ENCODE data around the gene TXNRD3.

The TXNRD3 gene

DNA sequence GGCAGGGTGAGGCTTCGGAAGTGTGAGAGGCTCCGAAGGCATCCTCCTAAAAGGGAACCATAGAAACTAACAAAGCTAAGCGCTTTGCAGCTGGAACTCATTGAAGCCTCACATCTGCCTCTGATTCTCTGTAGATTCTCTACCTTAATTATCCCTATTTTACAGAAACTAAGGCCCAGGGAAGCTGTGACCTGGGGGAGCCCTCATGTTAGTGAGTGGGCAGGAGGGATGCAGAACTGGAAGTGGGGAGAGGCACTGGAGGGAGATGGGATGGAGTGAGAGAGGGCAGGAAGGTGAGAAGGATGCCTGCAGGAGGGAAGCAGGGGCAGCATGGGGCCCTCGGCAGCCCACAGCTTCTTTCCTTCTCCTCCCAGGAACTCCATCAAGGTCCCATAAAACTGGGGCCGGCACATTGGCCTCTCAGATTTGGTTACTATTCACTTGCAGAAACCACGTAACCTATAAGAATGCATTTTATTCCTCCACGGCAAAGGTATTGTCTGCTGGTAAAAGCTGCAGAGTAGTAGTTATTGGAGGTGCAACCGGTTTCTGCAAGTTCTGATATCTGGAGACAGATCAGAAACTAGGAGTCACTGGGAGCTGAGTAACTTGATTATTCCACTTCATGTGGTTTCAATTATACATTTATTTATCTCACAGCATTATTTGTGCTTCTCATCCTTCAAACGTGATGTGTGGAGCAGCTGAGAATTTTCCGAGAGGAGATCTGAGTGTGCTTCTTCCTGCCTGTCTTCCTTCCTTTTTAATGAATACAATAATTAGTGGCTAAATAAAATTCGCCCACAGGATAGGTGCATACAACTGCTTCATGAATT, 25.1 kb upstream of the TXNRD3 start:
- TF ChIP-seq, protein P1, sequence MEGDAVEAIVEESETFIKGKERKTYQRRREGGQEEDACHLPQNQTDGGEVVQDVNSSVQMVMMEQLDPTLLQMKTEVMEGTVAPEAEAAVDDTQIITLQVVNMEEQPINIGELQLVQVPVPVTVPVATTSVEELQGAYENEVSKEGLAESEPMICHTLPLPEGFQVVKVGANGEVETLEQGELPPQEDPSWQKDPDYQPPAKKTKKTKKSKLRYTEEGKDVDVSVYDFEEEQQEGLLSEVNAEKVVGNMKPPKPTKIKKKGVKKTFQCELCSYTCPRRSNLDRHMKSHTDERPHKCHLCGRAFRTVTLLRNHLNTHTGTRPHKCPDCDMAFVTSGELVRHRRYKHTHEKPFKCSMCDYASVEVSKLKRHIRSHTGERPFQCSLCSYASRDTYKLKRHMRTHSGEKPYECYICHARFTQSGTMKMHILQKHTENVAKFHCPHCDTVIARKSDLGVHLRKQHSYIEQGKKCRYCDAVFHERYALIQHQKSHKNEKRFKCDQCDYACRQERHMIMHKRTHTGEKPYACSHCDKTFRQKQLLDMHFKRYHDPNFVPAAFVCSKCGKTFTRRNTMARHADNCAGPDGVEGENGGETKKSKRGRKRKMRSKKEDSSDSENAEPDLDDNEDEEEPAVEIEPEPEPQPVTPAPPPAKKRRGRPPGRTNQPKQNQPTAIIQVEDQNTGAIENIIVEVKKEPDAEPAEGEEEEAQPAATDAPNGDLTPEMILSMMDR (IDR thresholded peaks at IDR 0.05; ENCODE audit: low read depth, low read length, missing control alignments): no peak
- no peak overlapping the region for H3K4me3 ChIP-seq (replicated peaks; ENCODE audit: low read depth, low read length)
- DNase-seq (ENCODE audit: extremely low read depth, low read depth): no peak

DNA sequence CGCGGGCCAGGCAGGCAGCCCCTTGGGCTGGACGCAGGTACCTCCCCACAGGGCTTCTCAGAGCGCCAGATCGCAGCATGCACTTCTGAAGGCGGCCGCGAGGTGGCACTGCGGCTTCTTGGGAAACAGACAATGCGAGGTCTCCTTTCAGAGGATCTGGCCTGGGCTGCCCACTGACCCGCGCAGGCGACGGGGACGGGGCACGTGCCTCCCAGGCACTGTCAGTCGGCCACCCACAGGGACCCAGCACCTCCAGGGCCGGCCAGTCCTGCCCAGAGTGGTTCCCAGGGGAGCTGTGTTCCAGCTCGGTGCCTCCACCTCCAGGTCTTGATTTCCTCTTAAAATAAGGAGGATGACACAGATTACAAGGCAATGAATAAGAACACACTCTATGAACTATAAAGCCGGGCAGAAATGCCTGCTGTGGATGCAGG, 24.4 kb upstream of the TXNRD3 start:
- TF ChIP-seq, protein P1 (IDR thresholded peaks at IDR 0.05; ENCODE audit: low read depth, low read length, missing control alignments): peak; percentile 90
- H3K4me3 ChIP-seq (replicated peaks; ENCODE audit: low read depth, low read length): no peak overlapping the region
- no peak for DNase-seq (ENCODE audit: extremely low read depth, low read depth)

DNA sequence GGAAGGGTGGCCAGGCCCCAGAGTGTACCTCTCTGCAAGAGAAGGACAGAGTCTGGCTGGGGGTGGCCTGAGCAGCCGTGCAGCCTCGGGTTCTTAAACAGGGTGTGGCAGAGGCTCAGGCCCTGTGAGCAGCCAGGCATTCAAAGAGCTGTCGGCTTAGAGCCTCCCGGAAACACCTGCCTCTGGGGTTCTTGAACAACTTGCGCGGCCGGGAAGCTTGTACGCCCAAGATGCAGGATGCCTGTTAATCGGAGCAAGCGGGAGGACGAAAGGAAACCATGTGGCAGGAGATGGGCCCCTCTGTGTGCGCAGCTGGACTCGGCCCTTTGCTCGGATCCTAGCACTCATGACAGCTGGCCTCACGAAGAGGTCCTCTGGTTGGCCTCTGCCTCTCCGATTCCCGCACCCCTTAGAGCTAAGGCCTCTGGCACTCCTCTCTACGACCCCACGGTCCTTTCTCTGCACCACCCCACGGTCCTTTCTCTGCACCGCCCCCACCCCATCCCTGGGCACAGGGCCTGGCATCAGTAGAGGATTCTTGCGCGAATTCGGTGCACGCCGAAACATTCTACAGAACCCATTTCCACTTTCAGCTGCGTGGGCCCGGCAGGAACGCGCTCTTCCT, 23.9 kb upstream of the TXNRD3 start:
- DNase-seq (ENCODE audit: extremely low read depth, low read depth): no peak
- H3K4me3 ChIP-seq (replicated peaks; ENCODE audit: low read depth, low read length): no peak overlapping the region
- TF ChIP-seq, protein P1 (IDR thresholded peaks at IDR 0.05; ENCODE audit: low read depth, low read length, missing control alignments): no peak

DNA sequence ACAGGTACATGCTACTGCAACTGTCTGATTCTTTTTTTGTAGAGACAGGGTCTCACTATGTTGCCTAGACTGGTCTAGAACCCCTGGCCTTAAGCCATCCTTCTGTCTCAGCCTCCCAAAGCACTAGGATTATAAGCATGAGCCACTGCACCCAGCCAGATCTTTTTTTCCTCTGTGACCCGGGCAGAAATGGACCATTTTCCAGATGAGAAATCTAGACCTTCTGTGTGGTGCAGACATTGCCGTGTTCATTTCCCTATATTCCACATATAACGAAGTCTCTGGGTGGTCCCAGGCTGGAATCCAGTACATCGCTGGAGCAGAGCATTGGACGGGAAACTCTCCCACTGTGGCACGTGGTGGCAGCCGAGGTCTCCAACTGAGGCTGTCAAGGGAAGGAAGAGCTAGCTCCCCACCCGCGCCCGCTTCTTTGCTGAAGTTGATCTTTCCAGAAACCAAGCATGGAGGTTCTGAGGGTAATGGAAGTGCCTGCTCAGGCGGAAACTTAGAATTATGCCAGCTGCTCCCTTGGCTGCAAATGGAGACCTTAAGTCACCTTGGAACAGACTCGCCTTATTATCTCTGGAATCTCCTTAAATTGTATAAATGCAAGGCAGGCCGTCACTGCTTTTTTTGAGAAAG, 23.1 kb upstream of the TXNRD3 start:
- no peak for DNase-seq (ENCODE audit: extremely low read depth, low read depth)
- TF ChIP-seq, protein P1 (IDR thresholded peaks at IDR 0.05; ENCODE audit: low read depth, low read length, missing control alignments): no peak
- no peak overlapping the region for H3K4me3 ChIP-seq (replicated peaks; ENCODE audit: low read depth, low read length)

DNA sequence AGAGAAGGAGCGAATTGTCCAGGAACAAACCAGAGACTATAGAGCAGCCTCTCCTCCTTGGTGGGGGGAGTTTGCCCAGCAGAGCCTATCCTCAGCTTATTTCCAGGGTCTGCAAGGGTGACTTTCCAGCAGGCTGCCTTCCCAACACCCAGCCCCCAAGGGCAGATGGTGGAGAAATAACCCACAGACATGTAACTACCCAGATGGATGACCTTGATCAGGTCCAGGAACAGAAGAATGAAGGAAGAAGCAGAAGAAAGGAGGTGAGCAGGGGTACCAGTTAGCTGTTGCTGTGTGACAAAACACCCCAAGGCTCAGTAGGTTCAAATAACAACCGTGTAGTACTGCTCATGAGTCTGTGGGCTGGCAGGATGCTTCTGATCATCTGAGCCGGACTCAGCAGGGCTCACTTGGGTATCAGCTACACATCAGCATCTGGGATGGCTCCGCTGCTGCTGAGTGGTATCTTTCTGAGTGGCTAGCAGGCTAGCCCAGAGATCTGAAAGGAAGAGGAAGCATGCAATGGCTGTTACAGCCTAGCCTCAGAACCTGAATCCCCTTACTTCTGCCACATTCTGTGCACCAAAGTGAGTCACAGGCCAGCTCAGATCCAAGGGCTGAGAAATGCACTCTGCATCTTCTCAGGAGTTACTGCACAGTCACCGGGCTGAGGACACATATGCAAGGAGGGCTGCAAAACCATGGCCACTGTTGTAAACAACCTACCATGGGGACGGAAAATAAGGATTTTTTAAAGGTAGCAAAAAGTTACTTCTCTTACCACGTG, 22.2 kb upstream of the TXNRD3 start:
- H3K4me3 ChIP-seq (replicated peaks; ENCODE audit: low read depth, low read length): no peak overlapping the region
- no peak for DNase-seq (ENCODE audit: extremely low read depth, low read depth)
- TF ChIP-seq, protein P1 (IDR thresholded peaks at IDR 0.05; ENCODE audit: low read depth, low read length, missing control alignments): no peak

DNA sequence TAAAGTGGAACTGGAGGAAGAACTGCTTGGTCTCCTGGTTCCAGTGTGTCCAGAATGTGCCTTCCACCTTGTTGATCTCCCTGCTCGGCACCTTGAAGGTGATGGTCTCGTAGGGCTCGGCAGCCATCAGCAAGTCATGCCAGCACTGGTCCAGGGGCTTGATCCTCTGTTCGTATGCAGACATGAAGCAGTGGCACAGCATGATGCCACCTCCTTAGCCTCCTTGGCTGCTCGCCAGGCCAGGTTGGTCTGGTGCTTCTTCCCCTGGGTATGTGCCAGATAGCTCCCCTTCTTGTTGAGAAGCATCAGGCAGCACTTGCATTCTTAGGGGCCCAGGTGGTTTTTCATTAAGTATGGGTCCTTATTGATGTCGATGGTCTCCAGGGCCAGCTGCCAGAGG, 17.8 kb upstream of the TXNRD3 start:
- TF ChIP-seq, protein P1 (IDR thresholded peaks at IDR 0.05; ENCODE audit: low read depth, low read length, missing control alignments): no peak
- no peak for DNase-seq (ENCODE audit: extremely low read depth, low read depth)
- H3K4me3 ChIP-seq (replicated peaks; ENCODE audit: low read depth, low read length): no peak overlapping the region

All from HFF-Myc (cell line).